Stomach (tissue), 4 donors: ENCODE measurements around the gene S1PR4.

ENCODE experiments used
- CTCF ChIP-seq, 7 experiments: fragments of 450-650 bp in 4 of 7; fragments of 200-600 bp in 3 of 7; sonication (generic) in 3 of 7; IDR thresholded peaks; one replicate each; pipeline ENCODE4 v1.5.1; 2016 to 2019; ENCODE audit warnings: antibody characterized with exemption in 7 of 7, control low read depth in 2 of 7, mild to moderate bottlenecking in 1 of 7
- EP300 ChIP-seq: sonication (generic); formaldehyde crosslinking; IDR thresholded peaks from one replicate; pipeline ENCODE4 v1.6.1; 2017; ENCODE audit warnings: antibody characterized with exemption
- POLR2A ChIP-seq, 4 donors: fragments of 450-650 bp; IDR thresholded peaks; one replicate each; pipeline ENCODE4 v1.6.1; 2016; ENCODE audit warnings: antibody characterized with exemption in 4 of 4, control low read depth in 2 of 4, mild to moderate bottlenecking in 1 of 4, moderate library complexity in 1 of 4
- POLR2AphosphoS5 ChIP-seq, 3 donors: sonication (generic); formaldehyde crosslinking; IDR thresholded peaks; one replicate each; pipeline ENCODE4 v1.6.1; 2016; ENCODE audit warnings: antibody characterized with exemption in 3 of 3

- TF ChIP-seq POLR2A (IDR thresholded peaks at IDR 0.05) (no peak), POLR2AphosphoS5 (IDR thresholded peaks at IDR 0.05) (no peak), CTCF (IDR thresholded peaks at IDR 0.05) (no peak), EP300 (no peak)
Measured at GRCh38 chr19:3229346-3229743, 50.8 kb downstream of the S1PR4 start.
